ENCODE results near the gene BIN1.

- TF ChIP-seq, protein P1, sequence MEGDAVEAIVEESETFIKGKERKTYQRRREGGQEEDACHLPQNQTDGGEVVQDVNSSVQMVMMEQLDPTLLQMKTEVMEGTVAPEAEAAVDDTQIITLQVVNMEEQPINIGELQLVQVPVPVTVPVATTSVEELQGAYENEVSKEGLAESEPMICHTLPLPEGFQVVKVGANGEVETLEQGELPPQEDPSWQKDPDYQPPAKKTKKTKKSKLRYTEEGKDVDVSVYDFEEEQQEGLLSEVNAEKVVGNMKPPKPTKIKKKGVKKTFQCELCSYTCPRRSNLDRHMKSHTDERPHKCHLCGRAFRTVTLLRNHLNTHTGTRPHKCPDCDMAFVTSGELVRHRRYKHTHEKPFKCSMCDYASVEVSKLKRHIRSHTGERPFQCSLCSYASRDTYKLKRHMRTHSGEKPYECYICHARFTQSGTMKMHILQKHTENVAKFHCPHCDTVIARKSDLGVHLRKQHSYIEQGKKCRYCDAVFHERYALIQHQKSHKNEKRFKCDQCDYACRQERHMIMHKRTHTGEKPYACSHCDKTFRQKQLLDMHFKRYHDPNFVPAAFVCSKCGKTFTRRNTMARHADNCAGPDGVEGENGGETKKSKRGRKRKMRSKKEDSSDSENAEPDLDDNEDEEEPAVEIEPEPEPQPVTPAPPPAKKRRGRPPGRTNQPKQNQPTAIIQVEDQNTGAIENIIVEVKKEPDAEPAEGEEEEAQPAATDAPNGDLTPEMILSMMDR (IDR thresholded peaks at IDR 0.05), result no peak
- TF ChIP-seq POLR2AphosphoS5 (IDR thresholded peaks at IDR 0.05; ENCODE audit: low read depth, low read length), result no peak
These were observed 25.8 kb downstream of the BIN1 start for GRCh38 chr2:127080938-127081755.

Measured in Panc1 (cell line).